Mesodermal cell (in vitro differentiated cells): ENCODE results near the gene KIF26B.

Source experiments
- H3K27ac ChIP-seq: 2 replicates; pipeline ENCODE4 v1.7.0; 2013; ENCODE audit warnings: mild to moderate bottlenecking, low read depth, low read length, moderate library complexity; ENCODE audit not compliant: severe bottlenecking
- H3K36me3 ChIP-seq: 2 replicates; pipeline ENCODE4 v1.7.1; 2013; ENCODE audit warnings: mild to moderate bottlenecking, low read length, moderate library complexity; ENCODE audit not compliant: control insufficient read depth, insufficient read depth
- H3K4me1 ChIP-seq: one replicate; pipeline ENCODE4 v1.7.1; 2013; ENCODE audit warnings: mild to moderate bottlenecking, low read length; ENCODE audit not compliant: insufficient read depth, control insufficient read depth, poor library complexity, severe bottlenecking
- H3K4me3 ChIP-seq: 2 replicates; pipeline ENCODE4 v1.7.0; 2013; ENCODE audit warnings: low read length, control low read depth, mild to moderate bottlenecking; ENCODE audit not compliant: insufficient read depth, poor library complexity, severe bottlenecking; ENCODE audit errors: extremely low read depth
- H3K9me3 ChIP-seq: 2 replicates; pipeline ENCODE4 v1.7.1; 2013; ENCODE audit warnings: mild to moderate bottlenecking, low read length, moderate library complexity; ENCODE audit not compliant: control insufficient read depth
- WGBS, 2 experiments: methylation state at CpG; one replicate each; pipeline ENCODE4 v1.1.5; 2013; ENCODE audit warnings: missing lambda C conversion rate in 2 of 2; ENCODE audit not compliant: insufficient coverage in 2 of 2; 5-methylcytosine and 5-hydroxymethylcytosine counted together

Gene KIF26B

GRCh38 chr1:245578308-245578707, 423.5 kb downstream of the KIF26B start:
- H3K4me1 ChIP-seq, result peaks cover 6% of the 10 kb centered on the region
- no peaks in the 10 kb centered on the region for H3K36me3 ChIP-seq
- no peak overlapping the region for H3K4me3 ChIP-seq
- no peak overlapping the region for H3K27ac ChIP-seq
- H3K9me3 ChIP-seq, result no peaks in the 10 kb centered on the region
- 75 to 97% methylated on average over 2 to 3 of the region's 3 CpGs for WGBS, 2 experiments

GRCh38 chr1:245578771-245579170, 424.0 kb downstream of the KIF26B start:
- Histone ChIP-seq H3K9me3 (no peaks in the 10 kb centered on the region), H3K27ac (no peak overlapping the region), H3K4me3 (no peak overlapping the region), H3K36me3 (no peaks in the 10 kb centered on the region), H3K4me1 (peaks cover 6% of the 10 kb centered on the region)

- Histone ChIP-seq H3K4me1 (peaks cover 7% of the 10 kb centered on the region), H3K27ac (no peak overlapping the region), H3K4me3 (no peak overlapping the region), H3K9me3 (peaks cover 2% of the 10 kb centered on the region), H3K36me3 (no peaks in the 10 kb centered on the region)
- WGBS, 2 experiments, result 95 to 96% methylated on average over 7 of the region's 7 CpGs
Observed at GRCh38 chr1:245579881-245580280, 425.1 kb downstream of the KIF26B start.

- 90 to 100% methylated on average over 5 of the region's 6 CpGs for WGBS, 2 experiments
- H3K27ac ChIP-seq, result no peak overlapping the region
- no peak overlapping the region for H3K4me3 ChIP-seq
- peaks cover 12% of the 10 kb centered on the region for H3K4me1 ChIP-seq
- H3K9me3 ChIP-seq, result peaks cover 2% of the 10 kb centered on the region
- H3K36me3 ChIP-seq, result no peaks in the 10 kb centered on the region
Observed at GRCh38 chr1:245580651-245581050, 425.9 kb downstream of the KIF26B start.

- Histone ChIP-seq H3K4me3 (no peak overlapping the region), H3K9me3 (peaks cover 2% of the 10 kb centered on the region), H3K27ac (no peak overlapping the region), H3K36me3 (no peaks in the 10 kb centered on the region), H3K4me1 (peaks cover 13% of the 10 kb centered on the region)
- 89 to 100% methylated on average over 2 of the region's 7 CpGs for WGBS, 2 experiments
Observed at GRCh38 chr1:245582026-245582425, 427.2 kb downstream of the KIF26B start.

GRCh38 chr1:245583081-245583480, 428.3 kb downstream of the KIF26B start:
- Histone ChIP-seq H3K9me3 (peaks cover 2% of the 10 kb centered on the region), H3K36me3 (no peaks in the 10 kb centered on the region), H3K4me3 (no peak overlapping the region), H3K4me1 (peaks cover 13% of the 10 kb centered on the region), H3K27ac (no peak overlapping the region)
- WGBS, 2 experiments, result 87 to 88% methylated on average over 8 of the region's 9 CpGs

GRCh38 chr1:245583575-245584330, 429.0 kb downstream of the KIF26B start:
- H3K9me3 ChIP-seq, result peaks cover 2% of the 10 kb centered on the region
- no peak overlapping the region for H3K4me3 ChIP-seq
- H3K27ac ChIP-seq, result no peak overlapping the region
- WGBS, 2 experiments, result 93% methylated on average over 13 to 14 of the region's 15 CpGs
- no peaks in the 10 kb centered on the region for H3K36me3 ChIP-seq
- peaks cover 13% of the 10 kb centered on the region for H3K4me1 ChIP-seq

GRCh38 chr1:245585252-245585959, 430.6 kb downstream of the KIF26B start:
- Histone ChIP-seq H3K27ac (peak overlapping the region; percentile 87), H3K9me3 (peaks cover 2% of the 10 kb centered on the region), H3K4me1 (peaks cover 13% of the 10 kb centered on the region), H3K36me3 (no peaks in the 10 kb centered on the region), H3K4me3 (no peak overlapping the region)
- WGBS, 2 experiments, result 65 to 82% methylated on average over 5 to 7 of the region's 11 CpGs

- no peak overlapping the region for H3K27ac ChIP-seq
- H3K4me1 ChIP-seq, result peaks cover 13% of the 10 kb centered on the region
- 85 to 86% methylated on average over 6 to 8 of the region's 11 CpGs for WGBS, 2 experiments
- H3K4me3 ChIP-seq, result no peak overlapping the region
- peaks cover 2% of the 10 kb centered on the region for H3K9me3 ChIP-seq
- no peaks in the 10 kb centered on the region for H3K36me3 ChIP-seq
Observed at GRCh38 chr1:245587435-245588115, 432.8 kb downstream of the KIF26B start.

- Histone ChIP-seq H3K27ac (no peak overlapping the region), H3K9me3 (peaks cover 2% of the 10 kb centered on the region), H3K4me1 (peaks cover 13% of the 10 kb centered on the region), H3K36me3 (no peaks in the 10 kb centered on the region), H3K4me3 (no peak overlapping the region)
- 77 to 80% methylated on average over 3 of the region's 10 CpGs for WGBS, 2 experiments
Observed at GRCh38 chr1:245588116-245588639, 433.4 kb downstream of the KIF26B start.
